Central memory CD4-positive, alpha-beta T cell (primary cell): ENCODE measurements around the gene RPL38.

Experiments
- DNase-seq: peaks from one replicate; pipeline ENCODE4 v3.0.0; 2022

The RPL38 gene

GRCh38 chr17:74228306-74228978, 25.0 kb downstream of the RPL38 start:
- DNase-seq, result no peak

- no peak for DNase-seq
These were observed 27.4 kb downstream of the RPL38 start for GRCh38 chr17:74230896-74231295.

GRCh38 chr17:74231928-74232907, 28.7 kb downstream of the RPL38 start:
- DNase-seq, result no peak

- no peak for DNase-seq
These were observed 30.5 kb downstream of the RPL38 start for GRCh38 chr17:74233937-74234336.

- no peak for DNase-seq
These were observed 31.0 kb downstream of the RPL38 start for GRCh38 chr17:74234486-74234885.

GRCh38 chr17:74235040-74235581, 31.6 kb downstream of the RPL38 start:
- DNase-seq, result no peak

GRCh38 chr17:74235911-74236371, 32.5 kb downstream of the RPL38 start:
- DNase-seq, result no peak

- no peak for DNase-seq
These were observed 33.8 kb downstream of the RPL38 start for GRCh38 chr17:74237321-74237720.

- DNase-seq, result no peak
These were observed 35.7 kb downstream of the RPL38 start for GRCh38 chr17:74239172-74239571.

- no peak for DNase-seq
These were observed 37.2 kb downstream of the RPL38 start for GRCh38 chr17:74240618-74241205.

- no peak for DNase-seq
These were observed 38.0 kb downstream of the RPL38 start for GRCh38 chr17:74241431-74241830.

- DNase-seq, result no peak
These were observed 38.4 kb downstream of the RPL38 start for GRCh38 chr17:74241847-74242246.

- DNase-seq, result no peak
These were observed 39.7 kb downstream of the RPL38 start for GRCh38 chr17:74243013-74243755.

GRCh38 chr17:74244128-74244527, 40.6 kb downstream of the RPL38 start:
- DNase-seq, result no peak

- DNase-seq, result no peak
These were observed 41.1 kb downstream of the RPL38 start for GRCh38 chr17:74244548-74244947.

- no peak for DNase-seq
These were observed 41.8 kb downstream of the RPL38 start for GRCh38 chr17:74245145-74245831.

- no peak for DNase-seq
These were observed 42.4 kb downstream of the RPL38 start for GRCh38 chr17:74245871-74246270.

GRCh38 chr17:74249590-74250270, 46.3 kb downstream of the RPL38 start:
- DNase-seq, result no peak

- DNase-seq, result no peak
These were observed 47.0 kb downstream of the RPL38 start for GRCh38 chr17:74250324-74250995.

- no peak for DNase-seq
These were observed 47.6 kb downstream of the RPL38 start for GRCh38 chr17:74251051-74251450.

GRCh38 chr17:74251569-74251968, 48.1 kb downstream of the RPL38 start:
- DNase-seq, result no peak
